ENCODE measurements around the gene ZNF664.

ZNF664 gene

GRCh38 chr12:123986374-123986965 is 13.5 kb downstream of the ZNF664 start:
- Histone ChIP-seq H3K79me2 (ENCODE audit: insufficient read depth, low read length) (peaks cover 66% of the 10 kb centered on the region), H3K4me3 (ENCODE audit: low read depth in 1 of 2, low read length in 2 of 2) (no peak overlapping the region)

DNA sequence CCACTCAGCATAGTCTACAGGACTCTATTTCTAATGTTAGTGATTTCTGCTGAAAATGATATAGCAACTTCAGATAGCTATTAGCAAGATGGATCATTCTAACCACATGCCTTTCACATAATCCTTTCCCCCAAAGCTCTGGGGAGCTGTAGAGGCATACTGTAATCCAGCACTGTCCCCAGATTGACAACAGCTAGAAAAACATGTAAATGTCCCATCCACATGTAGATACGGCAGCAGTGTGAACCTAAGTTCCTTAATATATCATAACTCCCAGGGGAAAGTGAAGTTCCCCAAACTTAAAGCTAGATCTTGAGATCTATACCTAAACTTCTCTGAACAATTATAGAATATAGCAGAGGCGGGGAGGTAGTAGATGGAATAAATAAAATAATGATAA is 14.0 kb downstream of the ZNF664 start:
- Histone ChIP-seq H4K20me1 (ENCODE audit: insufficient read depth, low read length) (peaks cover 42% of the 10 kb centered on the region), H3K27me3 (ENCODE audit: insufficient read depth, low read length, poor library complexity) (no peaks in the 10 kb centered on the region), H3K9me3 (ENCODE audit: insufficient read depth, low read length, severe bottlenecking) (no peaks in the 10 kb centered on the region), H3K36me3 (ENCODE audit: insufficient read depth, low read length) (peaks cover 59% of the 10 kb centered on the region), H2AFZ (ENCODE audit: low read depth, low read length) (no peak overlapping the region), H3K9ac (ENCODE audit: low read depth, low read length) (no peak overlapping the region), H3K27ac (ENCODE audit: low read length) (no peak overlapping the region), H3K4me1 (ENCODE audit: insufficient read depth, low read length) (no peaks in the 10 kb centered on the region), H3K79me2 (ENCODE audit: insufficient read depth, low read length) (peaks cover 62% of the 10 kb centered on the region), H3K4me2 (ENCODE audit: insufficient read depth, low read length) (no peak overlapping the region), H3K4me3 (ENCODE audit: low read depth in 1 of 2, low read length in 2 of 2) (no peak overlapping the region)
- DNase-seq = no peak
- TF ChIP-seq CTCF (IDR thresholded peaks at IDR 0.05; ENCODE audit: borderline replicate concordance, extremely low read depth, low read length, poor library complexity, severe bottlenecking) = no peak
- no peak for TF ChIP-seq EZH2 (IDR thresholded peaks at IDR 0.05; ENCODE audit: borderline replicate concordance, low read depth, low read length, severe bottlenecking)
- no peak for ATAC-seq (ENCODE audit: insufficient read depth, low read depth)

More at GRCh38 chr12:123986374-123986965, 13.5 kb downstream of the ZNF664 start:
- DNase-seq (no peak), ATAC-seq (ENCODE audit: insufficient read depth, low read depth) (no peak)
- no peaks in the 10 kb centered on the region for H3K27me3 ChIP-seq (ENCODE audit: insufficient read depth, low read length, poor library complexity)
- no peak overlapping the region for H2AFZ ChIP-seq (ENCODE audit: low read depth, low read length)
- no peak overlapping the region for H3K27ac ChIP-seq (ENCODE audit: low read length)
- peaks cover 42% of the 10 kb centered on the region for H4K20me1 ChIP-seq (ENCODE audit: insufficient read depth, low read length)
- no peak overlapping the region for H3K9ac ChIP-seq (ENCODE audit: low read depth, low read length)
- no peak overlapping the region for H3K4me2 ChIP-seq (ENCODE audit: insufficient read depth, low read length)
- H3K9me3 ChIP-seq (ENCODE audit: insufficient read depth, low read length, severe bottlenecking) = no peaks in the 10 kb centered on the region
- H3K4me1 ChIP-seq (ENCODE audit: insufficient read depth, low read length) = no peaks in the 10 kb centered on the region
- no peak for TF ChIP-seq EZH2 (IDR thresholded peaks at IDR 0.05; ENCODE audit: borderline replicate concordance, low read depth, low read length, severe bottlenecking)
- H3K36me3 ChIP-seq (ENCODE audit: insufficient read depth, low read length) = peaks cover 56% of the 10 kb centered on the region

GRCh38 chr12:123989168-123989567 is 16.2 kb downstream of the ZNF664 start:
- TF ChIP-seq CTCF (IDR thresholded peaks at IDR 0.05; ENCODE audit: borderline replicate concordance, extremely low read depth, low read length, poor library complexity, severe bottlenecking) = no peak
- peaks cover 67% of the 10 kb centered on the region for H3K36me3 ChIP-seq (ENCODE audit: insufficient read depth, low read length)
- ATAC-seq (ENCODE audit: insufficient read depth, low read depth) = no peak

GRCh38 chr12:123989753-123990152 is 16.7 kb downstream of the ZNF664 start:
- H3K79me2 ChIP-seq (ENCODE audit: insufficient read depth, low read length) = peaks cover 60% of the 10 kb centered on the region
- ATAC-seq (ENCODE audit: insufficient read depth, low read depth) (no peak), DNase-seq (no peak)
- no peaks in the 10 kb centered on the region for H3K27me3 ChIP-seq (ENCODE audit: insufficient read depth, low read length, poor library complexity)
- H3K9ac ChIP-seq (ENCODE audit: low read depth, low read length) = no peak overlapping the region
- H2AFZ ChIP-seq (ENCODE audit: low read depth, low read length) = no peak overlapping the region
- peaks cover 67% of the 10 kb centered on the region for H3K36me3 ChIP-seq (ENCODE audit: insufficient read depth, low read length)
- TF ChIP-seq EZH2 (IDR thresholded peaks at IDR 0.05; ENCODE audit: borderline replicate concordance, low read depth, low read length, severe bottlenecking) (no peak), CTCF (IDR thresholded peaks at IDR 0.05; ENCODE audit: borderline replicate concordance, extremely low read depth, low read length, poor library complexity, severe bottlenecking) (no peak)
- H3K4me1 ChIP-seq (ENCODE audit: insufficient read depth, low read length) = no peaks in the 10 kb centered on the region
- H3K27ac ChIP-seq (ENCODE audit: low read length) = no peak overlapping the region
- H3K4me2 ChIP-seq (ENCODE audit: insufficient read depth, low read length) = no peak overlapping the region
- no peak overlapping the region for H3K4me3 ChIP-seq (ENCODE audit: low read depth in 1 of 2, low read length in 2 of 2)
- H3K9me3 ChIP-seq (ENCODE audit: insufficient read depth, low read length, severe bottlenecking) = no peaks in the 10 kb centered on the region
- H4K20me1 ChIP-seq (ENCODE audit: insufficient read depth, low read length) = peaks cover 25% of the 10 kb centered on the region

More at GRCh38 chr12:123989168-123989567, 16.2 kb downstream of the ZNF664 start:
- H3K27ac ChIP-seq (ENCODE audit: low read length) = no peak overlapping the region
- peaks cover 61% of the 10 kb centered on the region for H3K79me2 ChIP-seq (ENCODE audit: insufficient read depth, low read length)
- H4K20me1 ChIP-seq (ENCODE audit: insufficient read depth, low read length) = peaks cover 31% of the 10 kb centered on the region
- no peaks in the 10 kb centered on the region for H3K9me3 ChIP-seq (ENCODE audit: insufficient read depth, low read length, severe bottlenecking)
- H3K4me1 ChIP-seq (ENCODE audit: insufficient read depth, low read length) = no peaks in the 10 kb centered on the region
- no peak overlapping the region for H3K4me2 ChIP-seq (ENCODE audit: insufficient read depth, low read length)
- DNase-seq = no peak
- H3K4me3 ChIP-seq (ENCODE audit: low read depth in 1 of 2, low read length in 2 of 2) = no peak overlapping the region
- no peaks in the 10 kb centered on the region for H3K27me3 ChIP-seq (ENCODE audit: insufficient read depth, low read length, poor library complexity)
- no peak overlapping the region for H2AFZ ChIP-seq (ENCODE audit: low read depth, low read length)
- no peak overlapping the region for H3K9ac ChIP-seq (ENCODE audit: low read depth, low read length)

Data from DND-41 (cell line).